Measurements from ENCODE around the gene ACTR5.

Gene ACTR5

DNA sequence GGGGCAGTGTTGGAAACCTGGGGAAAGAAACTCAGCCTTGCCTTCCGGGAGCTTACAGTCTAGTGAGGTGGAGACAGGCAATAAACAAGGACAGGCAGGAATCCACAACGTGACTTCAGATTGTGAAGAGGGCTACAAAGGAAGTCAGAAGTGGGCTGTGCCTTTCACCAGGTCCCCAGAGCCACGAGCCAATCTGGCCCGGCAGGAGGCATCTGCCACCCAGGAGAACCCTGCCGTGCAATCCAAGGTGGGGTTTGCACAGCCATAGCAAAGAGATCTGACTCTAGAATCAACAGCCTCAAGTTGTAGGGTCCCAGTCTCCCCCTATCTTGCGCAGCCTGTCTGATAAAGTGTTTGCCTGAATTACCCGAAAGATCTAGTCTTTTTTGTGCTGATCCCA is 18.5 kb upstream of the ACTR5 start:
- no peak for DNase-seq

DNA sequence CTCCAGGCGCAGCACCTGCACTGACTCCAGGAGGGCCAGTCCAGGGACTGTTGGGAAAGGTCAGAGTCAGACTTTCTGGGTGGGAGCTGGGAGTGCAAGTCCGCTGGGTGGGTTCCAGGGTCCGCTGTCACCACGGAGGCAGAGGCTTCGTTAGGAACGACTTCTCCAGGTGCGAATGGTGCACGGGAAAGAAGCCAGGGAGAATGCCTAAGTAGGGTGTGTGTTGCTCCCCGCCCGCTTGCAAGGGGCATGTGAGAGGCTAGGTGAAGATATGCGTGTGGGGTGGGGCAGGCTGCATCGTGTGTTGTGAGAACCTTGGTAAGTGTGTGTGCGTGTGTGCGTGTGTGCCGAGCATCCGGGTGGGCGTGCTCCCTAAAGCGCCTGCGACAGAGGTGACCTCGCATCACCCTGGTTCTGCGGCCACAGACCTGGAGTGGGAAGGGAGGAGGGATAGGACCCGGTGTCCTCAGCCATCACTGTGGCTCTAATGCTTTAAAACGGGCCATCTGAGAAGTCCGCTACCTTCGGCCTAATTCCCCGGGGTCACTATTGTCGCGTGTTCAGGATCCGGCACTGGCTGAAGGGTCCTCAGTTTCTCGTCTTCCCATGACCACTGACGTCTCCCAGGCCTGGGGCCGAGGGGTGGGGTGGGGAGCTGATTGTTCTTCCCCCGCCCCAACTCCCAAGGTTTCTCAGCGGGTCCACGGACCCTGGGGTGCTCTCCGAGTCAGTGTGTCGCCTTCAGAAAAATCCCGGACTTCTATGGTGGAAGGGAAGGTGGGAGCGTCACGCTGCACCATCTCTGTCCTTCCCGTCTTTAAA is 17.9 kb upstream of the ACTR5 start:
- DNase-seq = no peak

DNA sequence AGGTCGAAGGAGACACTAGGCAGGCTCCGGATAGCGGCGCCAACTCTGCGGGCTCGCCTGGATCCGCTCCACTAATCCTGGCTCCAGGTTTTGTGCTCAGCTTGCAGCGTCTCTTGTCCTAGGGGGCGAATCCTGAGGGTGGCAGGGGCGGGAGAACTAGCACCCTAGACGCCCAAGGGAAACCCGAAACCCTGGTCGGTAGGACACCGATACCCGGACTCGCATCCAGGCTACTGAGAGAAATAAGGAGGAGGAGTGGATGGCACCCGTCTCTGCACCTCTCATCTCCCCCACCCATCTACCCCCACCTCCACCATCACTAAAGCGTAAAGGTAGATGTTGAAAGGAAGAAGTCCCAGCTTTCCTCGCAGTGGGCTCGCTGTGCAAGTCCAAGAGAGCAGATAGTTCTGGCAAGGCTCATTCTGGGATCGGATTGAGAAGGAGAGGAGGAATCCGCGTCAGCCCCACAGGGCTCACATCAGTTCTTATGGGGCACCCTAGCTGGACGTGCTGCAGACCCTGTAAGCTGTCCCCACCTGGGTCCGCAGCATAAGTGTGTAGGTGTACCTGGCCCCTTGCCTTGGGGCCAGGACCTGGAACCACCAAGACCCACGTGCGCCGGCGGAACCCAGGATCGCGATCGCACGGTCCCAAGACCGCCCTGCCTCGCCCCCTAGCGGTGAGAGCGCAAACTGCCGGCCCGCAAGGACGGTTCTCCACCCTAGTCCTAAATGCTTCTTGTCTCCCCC is 17.1 kb upstream of the ACTR5 start:
- DNase-seq = peak; percentile 9

DNA sequence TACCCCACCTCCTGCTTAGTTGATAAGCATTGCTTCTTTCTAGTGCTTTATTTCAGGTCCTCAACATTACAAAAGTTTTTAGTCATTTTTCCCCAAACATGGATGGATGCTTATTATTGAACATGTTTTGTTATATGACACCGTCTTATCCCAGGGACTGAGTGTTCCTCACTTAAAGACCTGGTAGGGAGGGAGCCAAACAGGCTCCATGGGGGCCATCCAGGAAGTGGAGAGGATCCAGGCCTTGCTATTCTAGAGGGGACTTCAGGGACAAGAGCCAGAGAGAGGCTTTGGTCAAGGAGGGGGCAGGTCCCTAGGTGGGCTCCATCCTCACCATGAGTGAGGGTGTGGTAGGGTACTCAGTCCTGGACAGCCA is 16.5 kb upstream of the ACTR5 start:
- DNase-seq = no peak

DNA sequence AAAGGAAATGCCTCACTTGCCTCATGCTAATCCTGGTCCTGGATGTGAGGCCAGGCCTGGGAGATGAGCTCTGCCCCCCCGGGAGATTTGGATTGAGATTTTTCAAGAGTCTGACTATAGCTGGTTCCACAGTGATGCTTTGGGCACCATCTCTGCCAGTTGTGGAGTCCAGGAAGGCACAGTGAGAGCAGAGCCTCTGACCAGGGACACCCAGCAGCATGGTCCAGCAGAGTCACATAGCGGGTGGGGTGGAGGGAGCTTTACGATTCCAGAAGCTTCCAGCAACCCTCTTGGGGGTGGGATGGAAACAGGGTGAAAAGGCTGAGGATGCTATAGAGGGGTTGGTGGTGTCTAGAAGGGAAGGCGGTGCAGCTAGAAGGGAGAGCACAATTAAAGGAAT is 15.3 kb upstream of the ACTR5 start:
- DNase-seq = no peak

DNA sequence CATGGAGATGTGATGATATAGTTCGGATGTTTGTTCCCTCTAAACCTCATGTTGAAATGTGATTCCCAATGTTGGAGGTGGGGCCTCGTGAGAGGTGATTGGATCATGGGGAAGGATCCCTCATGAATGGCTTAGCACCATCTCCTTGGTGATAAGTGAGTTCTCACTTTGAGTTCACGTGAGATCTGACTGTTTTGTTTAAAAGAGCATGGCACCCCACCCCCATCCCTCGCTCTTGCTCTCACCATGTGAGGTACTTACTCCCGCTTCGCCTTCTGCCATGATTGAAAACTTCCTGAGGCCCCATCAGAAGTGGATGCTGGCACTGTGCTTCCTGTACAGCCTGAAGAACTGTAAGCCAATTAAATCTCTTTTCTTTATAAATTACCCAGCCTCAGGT is 13.1 kb upstream of the ACTR5 start:
- DNase-seq = no peak

DNA sequence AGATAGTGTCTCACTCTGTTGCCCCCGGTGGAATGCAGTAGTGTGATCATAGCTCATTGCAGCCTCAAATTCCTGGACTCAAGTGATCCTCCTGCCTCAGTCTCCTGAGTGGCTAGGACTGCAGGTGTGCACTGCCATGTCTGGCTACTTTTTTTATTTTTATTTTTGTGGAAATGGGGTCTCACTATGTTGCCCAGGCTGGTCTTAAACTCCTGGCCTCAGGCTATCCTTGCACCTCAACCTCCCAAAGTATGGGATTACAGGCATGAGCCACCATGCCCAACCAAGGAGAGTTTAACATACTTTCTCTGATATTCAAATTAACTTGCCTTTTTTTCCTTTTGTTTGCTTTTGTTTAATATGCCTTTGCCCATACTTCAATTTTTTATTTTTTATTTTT is 10.4 kb upstream of the ACTR5 start:
- DNase-seq = no peak

DNA sequence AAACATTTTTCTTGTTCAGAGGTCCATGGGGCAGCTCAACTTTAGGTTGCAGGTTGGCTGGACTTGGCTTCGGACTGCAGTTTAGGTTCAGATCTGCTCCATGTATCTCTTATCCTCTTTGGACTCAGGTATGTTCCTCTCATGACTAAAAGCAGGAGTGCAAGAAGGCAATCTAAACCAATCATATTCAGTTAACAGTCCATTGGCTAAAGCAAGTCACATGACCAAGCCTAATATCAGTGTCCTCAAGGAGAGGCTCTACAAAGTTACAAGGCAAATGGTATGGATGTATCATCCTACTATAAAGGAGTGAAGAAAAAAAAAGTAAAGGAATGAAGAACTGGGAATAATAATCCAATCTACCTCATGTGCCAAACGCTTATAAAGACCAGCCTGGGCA is 2.5 kb upstream of the ACTR5 start:
- DNase-seq = no peak

DNA sequence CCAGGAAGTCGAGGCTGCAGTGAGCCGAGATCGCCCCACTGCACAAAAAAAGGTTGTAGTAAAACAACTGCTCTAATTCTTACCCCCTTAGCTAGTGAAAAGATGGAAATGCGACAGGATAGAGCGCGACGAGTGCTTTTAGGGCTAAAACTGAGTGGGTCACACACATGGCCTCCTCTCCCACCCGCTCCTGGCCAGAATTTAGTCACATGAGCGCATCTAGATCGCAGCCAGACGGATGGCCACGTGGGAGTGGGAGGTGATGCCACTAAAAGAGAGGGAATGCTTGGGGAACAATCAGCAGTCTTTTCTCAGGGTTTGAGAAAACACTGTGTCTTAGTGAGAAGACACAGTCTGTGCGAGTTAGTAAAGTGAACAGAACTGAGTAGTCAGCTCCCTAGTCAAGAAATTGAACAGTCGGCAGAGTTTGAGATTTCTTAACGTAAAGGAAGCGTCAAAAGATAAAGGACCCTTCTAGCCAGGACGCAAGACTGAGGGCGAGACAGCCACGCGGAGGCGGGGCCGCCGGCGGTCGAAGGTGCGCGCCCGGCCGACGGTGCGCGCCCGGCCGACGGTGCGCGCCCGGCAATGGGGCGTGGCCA is 664 bp upstream of the ACTR5 start:
- DNase-seq = no peak

DNA sequence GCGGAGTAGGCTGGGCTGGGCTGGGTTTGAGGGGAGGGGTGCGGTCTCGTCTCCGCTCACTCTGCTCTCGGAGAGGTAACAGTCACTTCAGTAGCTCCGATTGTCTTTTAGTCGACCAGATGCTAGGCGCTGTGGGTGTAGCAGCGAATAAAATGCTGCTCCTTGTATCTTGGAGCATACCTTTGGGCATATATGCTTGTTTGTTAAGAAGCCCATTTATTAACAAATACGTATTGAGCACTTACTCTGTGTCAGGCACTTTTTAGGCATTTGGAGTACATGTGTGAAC is 545 bp downstream of the ACTR5 start:
- no peak for DNase-seq

DNA sequence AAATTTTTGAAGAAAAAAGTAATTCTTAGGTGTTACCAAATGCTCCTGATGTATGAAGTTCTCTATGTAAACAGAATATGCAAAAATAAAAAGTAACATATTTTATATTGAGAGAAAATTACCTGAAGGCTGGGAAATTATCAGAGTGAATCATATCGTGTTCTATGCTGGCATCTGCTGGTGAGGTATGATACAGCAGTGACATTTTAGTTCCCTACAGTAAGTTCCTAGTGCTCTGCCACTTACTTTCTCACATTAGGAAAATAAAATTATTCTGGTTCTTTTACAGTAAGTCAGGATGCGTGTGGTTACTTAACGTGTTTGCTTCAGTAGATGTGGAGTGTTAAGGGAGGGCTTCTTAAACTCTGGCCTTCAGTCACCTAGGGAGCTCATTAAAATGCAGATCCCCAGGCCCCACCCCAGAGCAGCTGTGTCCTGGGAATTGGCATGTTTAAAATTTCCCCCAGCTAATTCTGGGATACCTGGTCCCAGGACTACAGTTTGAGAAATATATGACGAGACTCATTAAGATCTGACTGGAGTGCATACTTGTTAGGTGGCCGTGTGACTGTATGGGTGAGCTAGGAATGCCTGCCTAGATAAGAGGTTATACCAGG is 3.2 kb downstream of the ACTR5 start:
- DNase-seq = no peak

DNA sequence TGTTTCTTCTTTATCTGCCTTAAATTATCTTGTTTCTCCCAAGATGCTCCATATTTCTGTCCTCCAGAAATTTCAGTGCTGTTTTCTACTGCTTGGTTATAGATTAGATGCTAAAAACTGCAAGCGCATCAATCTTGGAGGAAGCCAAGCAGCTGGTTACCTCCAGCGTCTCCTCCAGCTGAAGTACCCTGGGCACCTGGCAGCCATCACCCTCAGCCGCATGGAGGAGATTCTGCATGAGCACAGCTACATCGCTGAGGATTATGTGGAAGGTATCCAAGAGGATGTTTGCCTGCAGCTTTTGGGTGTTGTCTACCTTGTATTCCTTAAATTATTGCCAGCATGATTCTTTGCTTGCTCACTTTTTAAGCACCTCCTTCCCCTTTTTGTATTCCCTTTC is 3.8 kb downstream of the ACTR5 start:
- no peak for DNase-seq

DNA sequence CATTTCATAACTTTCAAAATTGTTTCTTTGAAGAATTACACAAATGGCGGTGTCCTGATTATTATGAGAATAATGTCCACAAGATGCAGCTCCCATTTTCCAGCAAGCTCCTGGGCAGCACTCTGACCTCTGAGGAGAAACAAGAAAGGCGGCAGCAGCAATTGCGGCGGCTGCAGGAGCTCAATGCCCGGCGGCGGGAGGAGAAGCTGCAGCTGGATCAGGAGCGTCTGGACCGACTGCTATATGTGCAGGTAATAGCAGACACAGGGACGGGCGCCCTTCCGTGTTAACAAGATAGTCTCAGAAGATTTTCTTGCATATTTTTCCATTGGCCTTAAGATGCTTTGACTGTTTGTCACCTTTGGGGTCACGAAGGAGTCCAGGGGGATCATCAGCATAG is 6.7 kb downstream of the ACTR5 start:
- no peak for DNase-seq

DNA sequence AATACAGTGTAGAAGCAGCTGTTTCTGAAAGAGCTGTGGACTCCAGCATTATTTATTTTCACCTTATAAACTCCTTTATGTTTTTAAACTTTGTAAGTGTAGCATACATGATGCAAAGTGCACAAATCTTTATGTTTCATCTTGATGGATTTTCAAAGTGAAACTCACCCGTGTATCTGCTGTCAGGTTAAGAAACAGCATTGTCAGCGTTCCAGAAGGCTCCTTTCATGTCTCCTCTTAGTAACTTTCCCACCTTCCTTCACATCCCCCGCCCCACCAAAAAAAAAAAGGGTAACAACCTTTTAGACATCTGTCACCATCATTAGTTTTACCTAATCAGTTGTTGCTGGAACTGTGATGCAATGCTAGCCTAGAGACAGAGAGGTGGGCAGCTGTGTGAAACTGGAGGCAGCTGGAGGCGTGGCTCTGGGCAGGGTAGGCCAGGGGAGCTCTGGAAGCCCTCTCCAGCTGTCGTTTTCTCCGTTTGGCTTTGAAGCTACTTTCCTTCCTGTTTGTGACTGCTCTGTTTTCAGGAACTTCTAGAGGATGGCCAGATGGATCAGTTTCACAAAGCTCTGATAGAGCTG is 7.2 kb downstream of the ACTR5 start:
- DNase-seq = no peak

DNA sequence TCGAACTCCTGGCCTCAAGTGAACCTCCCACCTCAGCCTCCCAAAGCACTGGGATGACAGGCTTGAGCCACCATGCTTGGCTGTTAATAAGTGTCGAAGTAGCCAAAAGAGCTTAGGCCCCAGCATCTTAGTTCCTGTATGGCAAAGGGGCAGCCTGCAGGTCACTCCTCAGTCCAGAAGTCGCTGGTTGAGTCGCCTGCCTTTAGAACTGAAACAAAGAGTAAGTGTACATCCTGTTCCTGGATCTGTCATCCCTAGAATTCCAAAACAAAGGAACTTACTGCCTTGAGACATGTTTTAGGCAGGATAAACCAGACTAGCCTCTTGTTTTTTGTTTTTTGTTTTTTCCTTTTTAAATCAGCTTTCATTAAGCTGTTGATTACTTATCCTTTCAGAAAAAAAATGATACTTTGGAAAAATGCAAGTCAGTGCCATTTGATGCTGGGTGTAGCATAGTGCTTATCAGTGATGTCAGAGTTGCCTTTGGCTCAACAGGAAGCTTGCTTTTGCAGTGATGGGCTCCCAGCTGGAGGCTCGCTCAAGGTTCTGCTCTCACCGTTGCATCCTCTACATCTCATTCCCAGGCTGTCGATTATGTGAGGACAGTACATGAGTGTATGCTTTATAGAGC is 9.0 kb downstream of the ACTR5 start:
- no peak for DNase-seq

DNA sequence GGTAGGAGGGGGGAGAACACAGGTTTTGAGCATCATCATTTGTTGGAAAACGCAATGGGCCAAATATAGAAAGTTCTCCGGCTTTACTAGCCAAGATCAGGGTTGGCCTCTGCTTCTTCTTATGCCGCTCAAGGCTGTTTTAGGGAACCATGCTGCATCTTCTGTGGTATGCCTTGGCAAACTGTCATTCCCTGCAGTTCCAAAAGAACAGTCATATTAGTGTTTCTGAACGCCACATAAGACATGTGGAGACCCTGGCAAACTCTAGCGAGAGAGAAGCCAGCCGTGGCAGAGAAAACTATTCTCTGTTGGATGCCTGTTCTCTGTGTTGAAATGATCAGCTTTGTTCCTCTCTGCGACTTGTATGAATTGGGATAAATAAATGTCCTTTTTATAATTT is 10.8 kb downstream of the ACTR5 start:
- no peak for DNase-seq

DNA sequence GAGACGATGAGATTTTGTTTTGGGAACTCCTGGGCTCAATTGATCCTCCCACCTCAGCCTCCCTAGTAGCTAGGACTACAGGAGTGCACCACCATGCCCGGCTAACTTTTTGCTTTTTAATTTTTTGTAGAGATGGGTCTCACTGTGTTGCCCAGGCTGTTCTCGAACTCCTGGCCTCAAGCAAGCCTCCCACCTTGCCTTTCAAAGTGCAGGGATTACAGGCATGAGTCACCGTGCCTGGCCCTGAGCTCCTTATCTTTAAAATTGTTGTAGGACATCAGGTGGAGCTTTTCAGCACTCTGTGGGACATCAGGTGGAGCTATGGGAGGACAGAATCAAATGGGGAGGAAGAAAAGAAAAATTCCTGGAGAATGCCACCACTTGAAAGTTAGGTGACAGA is 12.7 kb downstream of the ACTR5 start:
- no peak for DNase-seq

DNA sequence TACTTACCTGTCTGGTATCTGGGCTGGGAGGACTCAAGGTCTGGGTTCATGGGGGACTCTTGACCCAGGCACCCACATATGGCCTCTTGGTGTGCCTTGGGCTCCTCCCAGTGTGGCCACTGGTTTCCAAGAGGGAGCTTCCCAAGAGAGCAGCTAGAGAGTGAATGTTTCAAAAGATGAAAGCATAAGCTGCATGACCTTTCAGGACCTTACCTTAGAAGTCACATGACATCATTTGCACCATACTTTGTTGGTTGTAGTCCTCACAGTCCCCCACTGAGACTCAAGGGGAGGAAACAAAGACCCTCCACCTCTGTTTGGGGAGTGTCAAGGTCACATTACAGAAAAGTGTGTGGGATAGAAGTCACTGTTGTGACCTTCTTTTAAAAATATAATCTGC is 13.9 kb downstream of the ACTR5 start:
- DNase-seq = no peak

DNA sequence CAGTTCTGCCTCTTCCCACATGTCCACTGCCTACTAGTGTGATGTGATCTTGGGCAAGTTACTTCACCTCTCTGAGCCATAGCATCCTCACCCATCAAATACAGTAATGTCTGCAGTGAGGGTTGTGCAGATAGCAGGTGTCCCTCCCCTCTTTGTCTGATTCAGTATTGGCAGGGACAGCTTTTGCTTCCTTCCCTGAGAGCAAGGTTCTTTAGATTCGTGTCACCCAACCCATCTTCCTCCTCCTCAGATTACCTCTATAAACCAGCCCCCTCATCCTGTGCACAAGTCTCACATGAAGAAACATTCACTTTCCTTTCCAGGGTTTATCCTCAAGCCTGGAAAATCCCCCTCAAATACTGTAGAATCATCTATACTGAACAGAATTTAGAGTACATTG is 15.4 kb downstream of the ACTR5 start:
- no peak for DNase-seq

DNA sequence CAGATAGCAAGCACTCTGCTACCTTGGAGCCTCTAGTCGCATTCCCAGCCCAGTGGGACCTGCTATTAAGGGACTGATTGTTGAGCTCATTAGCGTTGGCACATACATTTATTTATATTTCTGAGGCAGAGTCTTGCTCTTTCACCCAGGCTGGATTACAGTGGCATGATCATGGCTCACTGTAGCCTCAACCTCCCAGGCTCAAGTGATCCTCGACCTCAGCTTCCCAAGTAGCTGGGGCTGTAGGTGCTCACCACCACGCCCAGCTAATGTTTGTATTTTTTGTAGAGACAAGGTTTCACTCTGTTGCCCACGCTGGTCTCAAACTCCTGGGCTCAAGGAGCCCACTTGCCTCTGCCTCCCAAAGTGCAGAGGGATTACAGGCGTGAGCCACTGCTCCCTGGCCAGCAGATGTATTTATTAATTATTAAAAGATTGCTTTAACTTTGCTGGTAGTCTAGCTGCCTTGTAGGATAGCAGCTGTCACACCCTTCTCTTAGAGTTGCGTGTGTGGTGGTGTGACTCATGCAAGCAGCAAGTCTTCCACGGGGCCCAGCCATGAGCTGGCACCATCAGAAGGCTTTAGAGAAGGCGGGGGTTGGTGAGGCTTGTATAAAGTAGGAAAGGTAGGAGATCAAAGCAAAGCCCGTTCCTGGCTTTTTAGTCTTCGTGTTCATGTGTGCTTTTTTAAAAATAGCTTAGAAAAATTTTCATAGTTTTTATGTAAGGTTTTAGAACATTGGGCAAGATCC is 16.5 kb downstream of the ACTR5 start:
- DNase-seq = peak; percentile 34

DNA sequence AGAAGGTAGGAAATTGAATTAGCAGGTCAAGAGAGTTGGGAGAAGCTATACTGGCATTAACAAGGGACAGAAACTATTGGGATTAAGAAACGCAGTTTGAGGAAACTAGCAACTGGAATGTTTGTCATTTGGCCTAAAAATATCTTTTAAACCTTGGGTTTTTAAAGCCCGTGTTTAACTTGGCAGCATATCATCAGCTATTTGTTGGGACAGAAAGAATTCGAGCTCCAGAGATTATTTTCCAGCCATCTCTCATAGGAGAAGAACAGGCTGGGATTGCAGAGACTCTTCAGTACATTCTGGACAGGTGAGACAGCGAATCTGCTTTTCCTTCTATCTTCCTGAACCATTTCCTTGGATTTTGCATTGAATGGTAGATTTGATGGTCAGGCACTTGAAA is 17.8 kb downstream of the ACTR5 start:
- DNase-seq = no peak

Data from T1000 (cell line).